22Rv1 (cell line): ENCODE results near the gene TEX50.
"Not testable (repeated sequence)": the region's sequence is repeated elsewhere in the genome, so short reads cannot be mapped to it uniquely, and the experiment has no call there.

Experiments
- ZFX ChIP-seq: fragments of 450-650 bp; IDR thresholded peaks from 2 replicates; pipeline ENCODE4 v1.6.1; 2017; ENCODE audit warnings: antibody characterized with exemption, borderline replicate concordance
- TF ChIP-seq, protein P1 (sequence below): fragments of 450-650 bp; IDR thresholded peaks from 2 replicates; pipeline ENCODE4 v1.5.1; 2017; ENCODE audit warnings: mild to moderate bottlenecking

DNA sequence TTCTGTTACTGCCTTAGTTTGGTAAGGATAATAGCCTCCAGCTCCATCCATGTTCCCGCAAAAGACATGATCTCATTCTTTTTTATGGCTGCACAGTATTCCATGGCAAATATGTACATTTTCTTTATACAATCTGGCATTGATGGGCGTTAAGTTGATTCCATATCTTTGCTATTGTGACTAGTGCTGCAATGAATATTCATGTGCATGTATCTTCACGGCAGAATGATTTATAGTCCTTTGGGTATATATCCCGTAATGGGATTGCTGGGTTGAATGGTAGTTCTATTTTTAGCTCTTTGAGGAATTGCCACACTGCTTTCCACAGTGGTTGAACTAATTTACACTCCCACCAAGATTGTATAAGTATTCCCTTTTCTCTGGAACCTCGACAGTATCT, 44.0 kb upstream of the TEX50 start:
- TF ChIP-seq, protein P1, sequence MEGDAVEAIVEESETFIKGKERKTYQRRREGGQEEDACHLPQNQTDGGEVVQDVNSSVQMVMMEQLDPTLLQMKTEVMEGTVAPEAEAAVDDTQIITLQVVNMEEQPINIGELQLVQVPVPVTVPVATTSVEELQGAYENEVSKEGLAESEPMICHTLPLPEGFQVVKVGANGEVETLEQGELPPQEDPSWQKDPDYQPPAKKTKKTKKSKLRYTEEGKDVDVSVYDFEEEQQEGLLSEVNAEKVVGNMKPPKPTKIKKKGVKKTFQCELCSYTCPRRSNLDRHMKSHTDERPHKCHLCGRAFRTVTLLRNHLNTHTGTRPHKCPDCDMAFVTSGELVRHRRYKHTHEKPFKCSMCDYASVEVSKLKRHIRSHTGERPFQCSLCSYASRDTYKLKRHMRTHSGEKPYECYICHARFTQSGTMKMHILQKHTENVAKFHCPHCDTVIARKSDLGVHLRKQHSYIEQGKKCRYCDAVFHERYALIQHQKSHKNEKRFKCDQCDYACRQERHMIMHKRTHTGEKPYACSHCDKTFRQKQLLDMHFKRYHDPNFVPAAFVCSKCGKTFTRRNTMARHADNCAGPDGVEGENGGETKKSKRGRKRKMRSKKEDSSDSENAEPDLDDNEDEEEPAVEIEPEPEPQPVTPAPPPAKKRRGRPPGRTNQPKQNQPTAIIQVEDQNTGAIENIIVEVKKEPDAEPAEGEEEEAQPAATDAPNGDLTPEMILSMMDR = not testable (repeated sequence)
- TF ChIP-seq ZFX = not testable (repeated sequence)
